ENCODE measurements around the gene TENM3.

DNA sequence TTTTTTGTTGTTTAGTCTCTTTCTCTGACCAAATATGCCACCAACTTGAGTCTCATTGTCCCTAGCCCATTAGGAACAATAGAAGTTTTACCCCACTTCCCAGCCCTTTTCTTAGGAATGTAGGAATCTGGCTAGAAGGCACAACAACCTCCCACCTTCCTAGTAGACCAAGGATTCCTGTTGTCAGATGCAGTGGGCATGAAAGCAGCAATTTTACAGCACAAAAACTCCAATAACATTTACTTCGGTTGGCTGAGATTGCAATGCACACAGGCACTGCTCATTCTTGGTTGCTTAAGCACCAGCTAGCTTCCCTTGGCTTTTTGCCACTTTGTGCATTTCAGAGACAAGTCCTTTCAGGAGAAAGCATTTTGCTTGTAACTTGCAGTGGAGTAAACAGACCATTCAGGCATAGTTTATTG lies 312.8 kb downstream of the TENM3 start:
- TF ChIP-seq, protein P1, sequence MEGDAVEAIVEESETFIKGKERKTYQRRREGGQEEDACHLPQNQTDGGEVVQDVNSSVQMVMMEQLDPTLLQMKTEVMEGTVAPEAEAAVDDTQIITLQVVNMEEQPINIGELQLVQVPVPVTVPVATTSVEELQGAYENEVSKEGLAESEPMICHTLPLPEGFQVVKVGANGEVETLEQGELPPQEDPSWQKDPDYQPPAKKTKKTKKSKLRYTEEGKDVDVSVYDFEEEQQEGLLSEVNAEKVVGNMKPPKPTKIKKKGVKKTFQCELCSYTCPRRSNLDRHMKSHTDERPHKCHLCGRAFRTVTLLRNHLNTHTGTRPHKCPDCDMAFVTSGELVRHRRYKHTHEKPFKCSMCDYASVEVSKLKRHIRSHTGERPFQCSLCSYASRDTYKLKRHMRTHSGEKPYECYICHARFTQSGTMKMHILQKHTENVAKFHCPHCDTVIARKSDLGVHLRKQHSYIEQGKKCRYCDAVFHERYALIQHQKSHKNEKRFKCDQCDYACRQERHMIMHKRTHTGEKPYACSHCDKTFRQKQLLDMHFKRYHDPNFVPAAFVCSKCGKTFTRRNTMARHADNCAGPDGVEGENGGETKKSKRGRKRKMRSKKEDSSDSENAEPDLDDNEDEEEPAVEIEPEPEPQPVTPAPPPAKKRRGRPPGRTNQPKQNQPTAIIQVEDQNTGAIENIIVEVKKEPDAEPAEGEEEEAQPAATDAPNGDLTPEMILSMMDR (IDR thresholded peaks at IDR 0.05; ENCODE audit: poor library complexity): no peak
- no peak for TF ChIP-seq EZH2 (IDR thresholded peaks at IDR 0.05; ENCODE audit: borderline replicate concordance)
- no peak for TF ChIP-seq EZH2phosphoT487 (IDR thresholded peaks at IDR 0.05; ENCODE audit: low read depth, severe bottlenecking, unreplicated experiment)

Data from hepatocyte (in vitro differentiated cells).